Endothelial cell of umbilical vein (primary cell): ENCODE results near the gene LSR. TPM values are rescaled to one million over a fixed set of nuclear protein-coding genes. Genes with fewer than 3 reads are reported as not detected.

ENCODE experiments used
- BruUV-seq: library from RNA; stranded (reverse); fragments of 400-500 nt; replicated peaks from 2 replicates; lab custom pipeline; 2021; lab: Mats Ljungman, UMichigan
- CTCF ChIA-PET: fragments of 300-600, 350-600 bp; sonication (Branson Sonifier 250); formaldehyde crosslinking; loops from one replicate; lab custom pipeline; 2021; ENCODE audit warnings: antibody characterized with exemption, inconsistent platforms; lab: Charles Lee
- POLR2A ChIA-PET: fragments of 300-600, 350-600 bp; sonication (Branson Sonifier 250); formaldehyde crosslinking; loops from one replicate; lab custom pipeline; 2021; ENCODE audit warnings: antibody characterized with exemption, inconsistent platforms; lab: Charles Lee
- DNase-seq: peaks from one replicate; pipeline ENCODE4 v3.0.0-alpha.2; 2011; ENCODE audit warnings: low read depth, low spot score
- FAIRE-seq: peaks from 2 replicates; lab custom pipeline; 2011; peaks lifted over from hg19 to GRCh38; lab: Jason Lieb, UNC
- H2AFZ ChIP-seq: 2 replicates; pipeline ENCODE4 v1.6.0; 2012; ENCODE audit warnings: low read depth, low read length, control low read depth, inconsistent platforms
- H3K27ac ChIP-seq: 2 replicates; pipeline ENCODE4 v1.5.1; 2011; ENCODE audit warnings: low read depth, mild to moderate bottlenecking, control low read depth, low read length, moderate library complexity; ENCODE audit not compliant: insufficient read depth
- H3K27me3 ChIP-seq, 2 experiments: 2 replicates each; pipeline versions ENCODE4 v1.6.0 to v1.6.1; 2011; ENCODE audit warnings: low read length in 2 of 2, mixed read lengths in 1 of 2; ENCODE audit not compliant: control insufficient read depth in 2 of 2, insufficient read depth in 2 of 2
- H3K36me3 ChIP-seq, 2 experiments: 2 replicates in 1 of 2; 3 replicates in 1 of 2; pipeline ENCODE4 v1.5.1; 2011; ENCODE audit warnings: low read length in 2 of 2, mild to moderate bottlenecking in 1 of 2, moderate library complexity in 1 of 2; ENCODE audit not compliant: control insufficient read depth in 2 of 2, insufficient read depth in 2 of 2; ENCODE audit errors: extremely low read depth in 1 of 2
- H3K4me1 ChIP-seq: 3 replicates; pipeline ENCODE4 v1.5.1; 2011; ENCODE audit warnings: mild to moderate bottlenecking, low read length; ENCODE audit not compliant: control insufficient read depth, insufficient read depth; ENCODE audit errors: extremely low read depth
- H3K4me2 ChIP-seq: 2 replicates; pipeline ENCODE4 v1.6.1; 2011; ENCODE audit warnings: low read length, control low read depth, mixed read lengths; ENCODE audit not compliant: insufficient read depth
- H3K4me3 ChIP-seq, 3 experiments: fragments of 200-600 bp in 1 of 3; sonication (generic), shearing (Covaris generic) in 1 of 3; replicated peaks in 1 of 3; 2 replicates each; pipeline ENCODE4 v1.5.1; 2011 to 2016; ENCODE audit warnings: control low read depth in 3 of 3, low read length in 3 of 3, mild to moderate bottlenecking in 2 of 3, inconsistent platforms in 1 of 3, low read depth in 1 of 3, moderate library complexity in 1 of 3; ENCODE audit not compliant: insufficient read depth in 1 of 3
- H3K79me2 ChIP-seq: 2 replicates; pipeline ENCODE4 v1.6.0; 2012; ENCODE audit warnings: low read length, inconsistent platforms; ENCODE audit not compliant: control insufficient read depth, insufficient read depth
- H3K9ac ChIP-seq: replicated peaks from 2 replicates; pipeline ENCODE3; 2011; ENCODE audit warnings: low read length, control low read depth; ENCODE audit not compliant: insufficient read depth; ENCODE audit errors: extremely low read depth
- H3K9me1 ChIP-seq: replicated peaks from 3 replicates; pipeline ENCODE4 v1.6.0; 2011; ENCODE audit warnings: mild to moderate bottlenecking, low read length; ENCODE audit not compliant: control insufficient read depth, insufficient read depth; ENCODE audit errors: extremely low read depth
- H3K9me3 ChIP-seq: replicated peaks from 2 replicates; pipeline ENCODE4 v1.5.1; 2012; ENCODE audit warnings: low read length, inconsistent platforms; ENCODE audit not compliant: control insufficient read depth, insufficient read depth
- H4K20me1 ChIP-seq: replicated peaks from 2 replicates; pipeline ENCODE3; 2011; ENCODE audit warnings: mild to moderate bottlenecking, low read length; ENCODE audit not compliant: control insufficient read depth, insufficient read depth; ENCODE audit errors: extremely low read depth
- CTCF ChIP-seq, 2 donors: IDR thresholded peaks; 1 replicate in 1 of 2; 2 replicates in 1 of 2; pipeline ENCODE4 v1.5.1; 2011; ENCODE audit warnings: low read length in 2 of 2, mild to moderate bottlenecking in 2 of 2, moderate library complexity in 2 of 2, control low read depth in 1 of 2, inconsistent platforms in 1 of 2, low read depth in 1 of 2; ENCODE audit not compliant: insufficient read depth in 1 of 2; ENCODE audit errors: extremely low read depth in 1 of 2
- EZH2 ChIP-seq: IDR thresholded peaks from 2 replicates; pipeline ENCODE4 v1.6.1; 2012; ENCODE audit warnings: borderline replicate concordance, low read depth, mild to moderate bottlenecking, moderate library complexity, low read length, inconsistent platforms; ENCODE audit not compliant: severe bottlenecking
- FOS ChIP-seq: IDR thresholded peaks from 2 replicates; pipeline ENCODE4 v1.6.1; 2011; ENCODE audit warnings: mild to moderate bottlenecking, low read length, moderate library complexity, borderline replicate concordance; ENCODE audit not compliant: insufficient read depth
- GATA2 ChIP-seq: IDR thresholded peaks from 2 replicates; pipeline ENCODE4 v1.7.0; 2011; ENCODE audit warnings: low read depth, mild to moderate bottlenecking, moderate library complexity, mixed read lengths, low read length; ENCODE audit not compliant: insufficient read length, insufficient read depth
- JUN ChIP-seq: IDR thresholded peaks from 2 replicates; pipeline ENCODE4 v1.6.1; 2011; ENCODE audit warnings: borderline replicate concordance, low read depth; ENCODE audit not compliant: insufficient read length, insufficient read depth
- MAX ChIP-seq: IDR thresholded peaks from 2 replicates; pipeline ENCODE4 v1.6.1; 2011; ENCODE audit not compliant: insufficient read depth, insufficient read length
- MYC ChIP-seq: IDR thresholded peaks from one replicate; pipeline ENCODE4 v1.6.1; 2011; ENCODE audit warnings: mild to moderate bottlenecking, low read depth, low read length
- POLR2A ChIP-seq: IDR thresholded peaks from 2 replicates; pipeline ENCODE4 v1.6.1; 2012; ENCODE audit warnings: low read depth, mild to moderate bottlenecking, control low read depth, low read length
- dilution Hi-C: fragments of 300-500 bp; cut with MboI; formaldehyde crosslinking; loops from one replicate; pipeline ENCODE4 v1.15.0; 2019; ENCODE audit warnings: low sequenced_read_pairs; ENCODE audit not compliant: extremely low pct_ligation_motif_present
- intact Hi-C: fragments of 100-400 bp; cut with micrococcal nuclease; formaldehyde crosslinking; loops from one replicate; pipeline ENCODE4 v1.10.0; 2022
- polyA plus RNA-seq, 4 experiments: library from polyadenylated mRNA; depleted of rRNA in 3 of 4; stranded (reverse) in 3 of 4; unstranded in 1 of 4; fragments of >200 nt; gene quantifications; 2 replicates each; pipeline versions ENCODE4 v1.2.1 to v1.2.3, GENCODE V29; 2011 to 2012; ENCODE audit warnings: missing spikeins in 1 of 4
- total RNA-seq: library from RNA; stranded (reverse); gene quantifications from 2 replicates; pipeline ENCODE4 v1.2.3, GENCODE V29; 2021

Gene LSR
- total and polyA plus RNA-seq, 2 donors (not counting 3 experiments of a cell fraction or from before 2014, with no cell fraction given) = 0.76 to 1.0 TPM

- Histone ChIP-seq H3K9me3 (no peaks in the 10 kb centered on the region), H3K27me3 (peaks cover 0 to 2% of the 10 kb centered on the region in 2 experiments), H3K4me3 (no peak overlapping the region), H3K36me3 (no peaks in the 10 kb centered on the region), H2AFZ (no peak overlapping the region), H3K79me2 (no peaks in the 10 kb centered on the region), H3K4me2 (no peak overlapping the region), H3K27ac (no peak overlapping the region), H3K4me1 (no peaks in the 10 kb centered on the region), H3K9me1 (no peaks in the 10 kb centered on the region), H3K9ac (no peak overlapping the region), H4K20me1 (no peaks in the 10 kb centered on the region)
- no peak for TF ChIP-seq MAX
- no peak for TF ChIP-seq JUN
- TF ChIP-seq CTCF (IDR thresholded peaks at IDR 0.05; ENCODE audit: extremely low read depth in 1 of 2, insufficient read depth in 1 of 2, low read depth in 1 of 2, low read length in 2 of 2) = no peak
- TF ChIP-seq GATA2 = no peak
- TF ChIP-seq POLR2A = no peak
- TF ChIP-seq FOS = no peak
- TF ChIP-seq MYC = no peak
- TF ChIP-seq EZH2 = no peak
- dilution Hi-C loops (no loop called here), intact Hi-C loops (no loop called here)
- ChIA-PET CTCF (no interaction called here), POLR2A (no interaction called here)
- FAIRE-seq (no peak), DNase-seq (no peak)
- BruUV-seq = no TSS peak
These were observed 24.8 kb upstream of the LSR start for GRCh38 chr19:35223862-35224505.
